Neural cell (in vitro differentiated cells): ENCODE measurements around the gene INVS.

Experiments
- EP300 ChIP-seq: fragments of 450-650 bp; conservative IDR thresholded peaks from 2 replicates; pipeline ENCODE4 v1.6.1; 2014; ENCODE audit warnings: antibody characterized with exemption, mild to moderate bottlenecking, moderate library complexity; ENCODE audit not compliant: poor library complexity, severe bottlenecking
- EZH2 ChIP-seq: fragments of 200-600, 300-800 bp; shearing (Covaris generic), sonication (generic); IDR thresholded peaks from 2 replicates; pipeline ENCODE4 v1.6.1; 2014; ENCODE audit warnings: antibody characterized with exemption, low read length, borderline replicate concordance, mild to moderate bottlenecking; ENCODE audit not compliant: insufficient read depth, poor library complexity, severe bottlenecking
- MXI1 ChIP-seq: fragments of 450-650 bp; conservative IDR thresholded peaks from 2 replicates; pipeline ENCODE4 v1.6.1; 2014; ENCODE audit warnings: antibody characterized with exemption, mild to moderate bottlenecking; ENCODE audit not compliant: poor library complexity, severe bottlenecking
- POLR2AphosphoS5 ChIP-seq: IDR thresholded peaks from 2 replicates; pipeline ENCODE4 v1.6.1; 2012
- RAD21 ChIP-seq: fragments of 450-650 bp; conservative IDR thresholded peaks from 2 replicates; pipeline ENCODE4 v1.6.1; 2014; ENCODE audit warnings: antibody characterized with exemption, mild to moderate bottlenecking, moderate library complexity
- SMC3 ChIP-seq: fragments of 450-650 bp; conservative IDR thresholded peaks from 2 replicates; pipeline ENCODE4 v1.6.1; 2014; ENCODE audit warnings: antibody characterized with exemption, mild to moderate bottlenecking, moderate library complexity; ENCODE audit not compliant: poor library complexity
- TF ChIP-seq, protein P1 (sequence below): fragments of 450-650 bp; IDR thresholded peaks from 2 replicates; pipeline ENCODE4 v1.5.1; 2014; ENCODE audit warnings: antibody characterized with exemption, mild to moderate bottlenecking, moderate library complexity; ENCODE audit not compliant: poor library complexity, severe bottlenecking

DNA sequence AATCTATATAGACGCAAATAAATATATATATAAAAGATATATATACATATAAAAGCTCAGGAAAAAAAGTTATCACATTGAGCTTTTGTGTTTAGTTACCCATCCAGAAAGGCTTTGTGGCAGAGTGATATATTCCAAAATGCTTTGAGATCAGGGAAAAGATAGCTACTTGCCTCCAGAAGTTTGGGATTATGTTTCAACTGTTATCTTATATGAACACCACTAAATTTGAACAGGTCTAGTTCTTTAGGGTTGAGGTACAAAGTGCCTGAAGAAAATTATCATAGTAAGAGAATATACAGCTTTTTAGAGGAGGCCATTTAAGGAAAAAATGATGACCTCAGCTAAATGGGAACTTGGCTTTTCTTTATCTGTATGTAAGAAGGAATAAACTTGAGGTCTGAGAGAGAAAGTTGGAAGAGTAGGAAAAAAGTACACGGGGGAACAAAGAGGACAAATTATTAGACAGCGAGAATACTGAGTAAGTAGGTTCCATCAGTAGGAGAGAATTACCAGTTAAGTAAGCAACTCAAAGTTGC, 2.6 kb upstream of the INVS start:
- TF ChIP-seq, protein P1, sequence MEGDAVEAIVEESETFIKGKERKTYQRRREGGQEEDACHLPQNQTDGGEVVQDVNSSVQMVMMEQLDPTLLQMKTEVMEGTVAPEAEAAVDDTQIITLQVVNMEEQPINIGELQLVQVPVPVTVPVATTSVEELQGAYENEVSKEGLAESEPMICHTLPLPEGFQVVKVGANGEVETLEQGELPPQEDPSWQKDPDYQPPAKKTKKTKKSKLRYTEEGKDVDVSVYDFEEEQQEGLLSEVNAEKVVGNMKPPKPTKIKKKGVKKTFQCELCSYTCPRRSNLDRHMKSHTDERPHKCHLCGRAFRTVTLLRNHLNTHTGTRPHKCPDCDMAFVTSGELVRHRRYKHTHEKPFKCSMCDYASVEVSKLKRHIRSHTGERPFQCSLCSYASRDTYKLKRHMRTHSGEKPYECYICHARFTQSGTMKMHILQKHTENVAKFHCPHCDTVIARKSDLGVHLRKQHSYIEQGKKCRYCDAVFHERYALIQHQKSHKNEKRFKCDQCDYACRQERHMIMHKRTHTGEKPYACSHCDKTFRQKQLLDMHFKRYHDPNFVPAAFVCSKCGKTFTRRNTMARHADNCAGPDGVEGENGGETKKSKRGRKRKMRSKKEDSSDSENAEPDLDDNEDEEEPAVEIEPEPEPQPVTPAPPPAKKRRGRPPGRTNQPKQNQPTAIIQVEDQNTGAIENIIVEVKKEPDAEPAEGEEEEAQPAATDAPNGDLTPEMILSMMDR, result no peak
- TF ChIP-seq SMC3, result no peak
- no peak for TF ChIP-seq POLR2AphosphoS5
- TF ChIP-seq EP300, result no peak
- no peak for TF ChIP-seq MXI1
- no peak for TF ChIP-seq EZH2
- no peak for TF ChIP-seq RAD21
